SHP77 treated with DMSO at 0.1 percent for 48 hours (cell line): ENCODE measurements around the gene NUPR1.
"Not testable (repeated sequence)": the region's sequence is repeated elsewhere in the genome, so short reads cannot be mapped to it uniquely, and the experiment has no call there.

Experiments used
- DNase-seq: peaks from one replicate; lab custom pipeline; 2025; lab: John Stamatoyannopoulos, UW

The NUPR1 gene, protein sequence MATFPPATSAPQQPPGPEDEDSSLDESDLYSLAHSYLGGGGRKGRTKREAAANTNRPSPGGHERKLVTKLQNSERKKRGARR

DNA sequence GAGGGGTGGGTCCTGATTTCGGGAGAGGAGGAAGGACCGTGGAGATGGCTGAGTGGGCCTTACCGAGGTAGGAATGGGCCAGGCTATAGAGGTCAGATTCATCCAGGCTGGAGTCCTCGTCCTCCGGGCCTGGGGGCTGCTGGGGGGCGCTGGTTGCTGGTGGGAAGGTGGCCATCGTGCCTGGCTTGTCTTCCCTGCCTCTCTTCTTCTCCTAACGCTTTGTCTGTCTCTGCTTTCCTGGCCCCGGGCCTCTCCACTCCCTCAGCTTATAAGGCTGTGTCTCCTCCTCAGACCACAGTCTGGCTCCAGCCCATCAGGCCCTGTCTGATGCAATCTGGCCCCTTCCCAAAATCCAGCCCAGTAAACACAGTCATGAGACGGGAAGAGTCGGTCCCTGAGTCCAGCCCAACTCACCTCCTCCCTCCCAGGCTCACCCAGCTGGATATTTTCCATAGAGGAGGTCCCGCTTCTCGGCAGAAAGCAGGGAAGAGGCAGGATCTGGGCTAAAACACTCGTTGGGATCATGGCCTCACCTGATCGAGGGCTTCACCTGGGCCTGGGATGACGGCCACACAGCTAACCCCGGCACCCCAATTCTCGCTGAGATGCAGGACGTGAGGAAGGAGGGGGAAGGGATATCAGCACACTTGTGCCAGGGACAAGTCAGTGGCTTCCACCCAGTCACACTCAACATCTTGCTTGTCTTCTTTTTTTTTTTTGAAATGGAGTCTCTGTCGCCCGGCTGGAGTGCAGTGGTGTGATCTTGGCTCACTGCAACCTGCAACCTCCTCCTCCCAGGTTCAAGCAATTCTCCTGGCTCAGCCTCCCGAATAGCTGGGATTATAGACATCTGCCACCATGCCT lies at the start of gene NUPR1:
Gene NUPR1, minus strand, starts transcription at position 242 of the 864 bp plus-strand sequence. Its CDS starts 67 bp downstream, at position 175.
- no peak for DNase-seq

DNA sequence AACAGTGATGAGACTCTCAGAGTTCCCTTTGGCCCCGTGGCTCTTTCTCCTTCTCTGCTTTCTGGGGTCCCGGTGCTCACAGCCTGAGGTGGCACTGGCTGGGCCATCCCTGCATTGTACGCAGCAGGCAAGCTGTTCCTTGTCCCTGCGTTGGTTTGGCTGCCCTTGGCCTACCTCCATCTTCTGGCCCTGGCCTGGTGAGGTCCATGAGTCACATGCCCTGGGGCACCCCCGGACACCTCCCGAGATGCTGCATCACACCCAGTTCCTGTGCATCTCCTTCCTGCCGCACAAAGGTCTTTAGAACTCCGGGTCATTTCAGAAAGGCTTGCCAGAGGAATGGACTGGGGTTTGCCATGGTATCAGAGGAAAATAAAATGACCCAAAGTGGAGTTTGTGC lies 48.6 kb upstream of the NUPR1 start:
- no peak for DNase-seq

DNA sequence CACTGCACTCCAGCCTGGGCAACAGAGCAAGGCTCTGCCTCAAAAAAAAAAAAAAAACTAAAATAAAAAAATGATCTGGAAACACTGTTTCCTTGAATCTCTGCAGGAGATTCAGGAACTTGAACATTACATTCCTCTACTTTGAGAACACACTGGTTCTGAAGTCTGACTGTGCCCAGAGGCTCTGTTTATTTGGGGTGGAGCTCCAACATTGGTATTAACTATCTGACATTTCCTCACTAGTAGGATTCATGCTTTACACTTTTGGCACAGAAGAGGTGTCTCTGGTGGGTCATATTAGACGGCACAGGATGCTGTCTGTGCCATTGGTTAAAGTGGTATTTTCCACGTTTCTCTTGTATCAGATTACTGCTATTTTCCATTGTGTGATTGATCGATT lies 47.7 kb upstream of the NUPR1 start:
- no peak for DNase-seq

DNA sequence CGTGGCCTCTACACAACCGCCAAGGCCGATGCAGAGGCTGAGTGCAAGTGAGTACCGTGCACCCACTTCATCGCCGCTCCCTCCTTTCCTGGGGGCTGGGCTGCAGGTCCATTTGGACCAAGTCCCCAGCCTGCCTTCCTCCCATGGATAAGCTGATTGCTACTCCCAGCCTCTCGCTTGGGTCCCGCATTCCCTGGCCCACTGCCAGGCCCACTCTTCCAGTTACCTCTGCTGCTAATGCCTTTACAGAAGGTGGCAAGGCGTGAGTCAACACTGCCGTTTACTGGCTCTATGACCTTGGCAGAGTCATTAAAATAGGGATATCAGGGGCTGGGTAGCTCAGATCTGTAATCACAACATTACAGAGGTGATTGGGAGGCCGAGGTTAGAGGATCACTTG lies 46.9 kb upstream of the NUPR1 start:
- DNase-seq: no peak

DNA sequence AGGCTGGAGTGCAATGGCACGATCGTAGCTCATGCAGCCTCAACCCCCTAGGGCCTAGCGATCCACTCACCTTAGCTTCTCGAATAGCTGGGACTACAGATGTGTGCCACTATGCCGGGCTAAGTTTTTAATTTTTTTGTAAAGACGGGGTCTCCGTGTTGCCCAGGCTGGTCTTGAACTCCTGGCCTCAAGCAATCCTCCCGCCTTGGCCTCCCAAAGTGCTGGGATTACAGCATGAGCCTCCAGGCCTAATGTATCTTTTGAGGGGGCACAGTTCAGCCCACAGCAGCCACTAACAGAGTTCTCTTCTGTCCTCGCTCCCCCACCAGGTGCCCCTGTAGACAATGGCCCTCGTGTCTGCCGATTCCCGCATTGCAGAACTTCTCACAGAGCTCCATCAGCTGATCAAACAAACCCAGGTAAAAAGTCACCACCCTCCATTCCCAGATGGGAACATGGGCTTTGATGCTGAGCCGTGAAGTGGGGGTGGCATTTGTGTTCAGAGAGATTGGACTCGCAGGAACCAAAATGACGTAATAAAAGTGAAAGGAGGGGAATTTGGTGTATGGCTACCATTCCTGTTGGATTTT lies 42.0 kb upstream of the NUPR1 start:
- DNase-seq: no peak

DNA sequence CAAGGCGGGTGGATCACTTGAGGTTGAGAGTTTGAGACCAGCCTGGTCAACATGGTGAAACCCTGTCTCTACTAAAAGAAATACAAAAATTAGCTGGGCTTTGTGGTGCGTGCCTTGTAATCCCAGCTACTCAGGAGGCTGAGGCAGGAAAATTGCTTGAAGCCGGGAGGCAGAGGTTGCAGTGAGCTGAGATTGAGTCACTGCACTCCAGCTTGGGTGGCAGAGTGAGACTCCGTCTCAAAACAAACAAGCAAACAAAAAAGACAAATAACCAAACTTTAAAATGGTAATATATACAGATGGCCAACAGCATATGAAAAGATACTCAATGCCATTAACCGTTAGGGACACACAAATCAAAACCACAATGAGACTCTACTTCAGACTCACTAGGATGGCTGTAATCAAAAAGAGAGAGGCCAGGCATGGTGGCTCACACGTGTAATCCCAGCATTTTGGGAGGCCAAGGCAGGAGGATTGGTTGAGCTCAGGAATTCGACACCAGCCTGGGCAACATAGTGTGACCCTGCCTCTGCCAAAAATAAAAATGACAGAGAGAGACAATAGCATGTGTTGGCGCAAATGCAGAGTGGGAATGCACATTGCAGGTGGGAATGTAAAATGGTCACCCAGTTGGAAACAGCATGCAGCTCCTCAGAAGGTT lies 36.8 kb upstream of the NUPR1 start:
- no peak for DNase-seq

DNA sequence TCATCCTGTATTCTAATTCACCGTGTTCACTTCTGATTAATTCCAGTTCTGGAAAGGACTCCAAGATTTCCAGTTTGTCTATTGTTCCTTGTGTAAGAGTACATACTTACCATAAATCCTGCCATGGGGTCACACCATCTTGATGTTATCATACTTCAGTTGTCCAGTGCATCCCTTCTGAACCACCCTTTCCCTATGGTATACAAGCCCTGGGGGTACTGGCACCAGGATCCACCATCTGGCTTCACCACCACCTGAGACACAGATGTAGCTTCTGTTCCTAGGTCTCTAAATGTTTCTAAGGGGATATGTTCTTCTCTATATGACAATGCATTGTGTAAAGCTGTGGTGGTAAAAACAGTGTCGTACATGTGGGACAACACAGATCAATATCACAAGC lies 36.2 kb upstream of the NUPR1 start:
- DNase-seq: no peak

DNA sequence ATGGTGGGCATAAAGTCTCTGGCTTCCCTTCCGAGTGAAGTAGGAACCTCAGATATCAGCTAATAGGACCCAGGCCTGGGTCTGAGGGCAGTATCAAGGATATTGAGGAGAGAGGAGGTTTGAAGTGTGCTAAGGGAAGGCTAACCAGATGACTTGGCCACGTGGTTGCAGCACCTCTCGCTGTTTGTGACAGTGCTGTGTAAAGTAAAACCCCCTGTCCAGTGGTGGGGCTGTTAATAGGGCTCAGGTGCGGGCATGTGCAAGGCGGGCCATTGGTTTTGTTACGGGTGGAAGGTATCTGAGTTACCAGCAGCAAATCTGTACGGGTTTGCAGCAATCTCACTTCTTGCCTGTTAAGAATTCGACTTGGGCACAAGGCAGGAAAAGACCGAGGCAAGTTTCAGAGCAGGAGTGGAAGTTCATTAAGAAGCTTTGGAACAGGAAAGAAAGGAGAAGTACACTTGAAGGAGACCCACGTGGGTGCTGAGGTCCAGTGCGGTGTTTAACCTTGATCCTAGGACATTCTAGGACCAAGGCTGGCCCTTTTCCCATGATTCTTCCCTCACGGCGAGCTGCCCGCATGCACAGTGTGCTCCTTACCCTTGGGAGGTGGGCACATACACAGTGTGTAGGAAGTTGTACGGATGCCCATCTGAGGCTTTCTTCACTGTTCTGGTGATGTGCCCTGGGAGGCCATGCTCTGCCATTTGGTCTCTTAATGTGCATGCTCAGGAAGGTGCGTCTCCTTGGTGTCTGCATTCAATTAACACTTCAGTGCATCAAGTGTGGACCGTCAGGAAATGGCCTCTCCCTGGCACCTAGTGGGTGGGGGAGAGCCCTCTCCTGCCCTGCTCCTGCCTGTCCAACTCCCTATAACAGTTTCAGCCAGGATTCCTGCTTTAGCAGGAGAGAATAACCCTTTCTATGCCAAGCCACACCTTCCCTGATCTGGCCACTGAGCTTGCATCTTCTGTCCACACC lies 35.3 kb upstream of the NUPR1 start:
- DNase-seq: no peak

DNA sequence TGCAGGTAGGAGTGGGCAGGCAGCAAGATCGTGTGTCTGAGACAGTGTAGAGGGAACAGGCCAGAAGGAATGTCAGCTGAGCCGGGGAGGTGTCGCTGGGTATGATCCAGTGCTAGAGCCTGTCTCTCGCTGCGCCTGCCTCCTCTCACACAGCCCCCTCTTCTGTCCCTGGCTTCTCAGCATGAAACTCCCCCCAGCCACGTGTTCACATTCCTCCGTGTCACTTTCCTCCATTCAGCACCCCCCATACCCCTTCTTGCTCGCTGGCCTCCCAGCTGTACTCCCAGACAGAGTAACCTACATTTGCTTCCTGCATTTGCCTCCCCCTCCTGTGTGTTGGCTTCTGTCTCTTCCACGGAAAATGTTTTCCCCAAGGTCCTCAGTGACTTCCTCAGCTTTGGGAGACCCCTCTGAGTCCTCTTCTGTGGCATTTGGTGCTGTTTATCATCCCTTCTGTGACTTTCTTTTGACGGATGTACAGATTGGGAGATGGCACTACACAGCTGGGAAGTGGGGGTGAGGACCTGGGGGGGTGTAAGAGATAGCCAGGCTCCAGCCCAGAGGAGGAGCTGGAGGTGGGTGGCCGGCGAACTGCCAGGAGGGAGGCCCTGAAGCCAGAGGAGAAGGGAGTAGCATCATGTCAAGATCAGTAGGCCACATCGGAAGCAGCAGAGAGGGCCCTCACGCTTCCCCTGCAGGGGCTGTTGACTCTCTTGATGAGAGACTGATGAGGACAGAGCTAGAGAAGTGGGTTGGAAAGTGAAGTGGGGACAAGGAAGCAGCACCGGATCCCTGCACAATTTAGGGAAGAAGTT lies 34.1 kb upstream of the NUPR1 start:
- DNase-seq: no peak

DNA sequence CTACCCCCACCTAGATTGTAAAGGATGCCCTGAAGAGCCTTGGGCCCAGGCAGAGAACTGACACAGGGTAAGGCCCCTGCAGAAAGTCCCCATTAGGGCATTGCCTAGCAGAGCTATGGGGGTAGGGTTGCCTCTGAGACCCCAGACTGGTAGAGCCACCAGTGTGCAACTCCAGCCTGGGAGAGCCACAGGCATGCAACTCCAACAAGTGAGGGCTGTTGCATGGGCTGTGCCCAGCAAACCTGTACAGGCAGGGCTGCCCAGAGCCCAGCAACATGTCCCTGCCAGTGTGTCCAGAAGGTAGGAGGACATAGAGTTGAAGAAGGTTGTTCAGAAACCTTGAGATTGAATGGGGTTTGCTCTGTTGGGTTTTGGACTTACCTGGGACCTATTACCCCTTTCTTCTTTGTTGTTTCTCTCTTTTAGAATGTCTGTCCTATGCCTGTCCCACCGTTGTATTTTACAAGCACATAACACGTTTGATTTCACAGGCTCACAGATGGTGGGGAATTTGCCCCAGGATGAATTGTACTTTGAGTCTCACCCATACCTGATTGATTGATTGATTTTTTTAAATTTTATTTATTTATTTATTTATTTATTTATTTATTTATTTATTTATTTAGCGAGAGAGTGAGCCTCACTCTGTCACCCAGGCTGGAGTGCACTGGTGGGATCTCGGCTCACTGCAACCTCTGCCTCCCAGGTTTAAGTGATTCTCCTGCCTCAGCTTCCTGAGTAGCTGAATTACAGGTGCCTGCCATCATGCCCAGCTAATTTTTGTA lies 31.4 kb upstream of the NUPR1 start:
- DNase-seq: no peak

DNA sequence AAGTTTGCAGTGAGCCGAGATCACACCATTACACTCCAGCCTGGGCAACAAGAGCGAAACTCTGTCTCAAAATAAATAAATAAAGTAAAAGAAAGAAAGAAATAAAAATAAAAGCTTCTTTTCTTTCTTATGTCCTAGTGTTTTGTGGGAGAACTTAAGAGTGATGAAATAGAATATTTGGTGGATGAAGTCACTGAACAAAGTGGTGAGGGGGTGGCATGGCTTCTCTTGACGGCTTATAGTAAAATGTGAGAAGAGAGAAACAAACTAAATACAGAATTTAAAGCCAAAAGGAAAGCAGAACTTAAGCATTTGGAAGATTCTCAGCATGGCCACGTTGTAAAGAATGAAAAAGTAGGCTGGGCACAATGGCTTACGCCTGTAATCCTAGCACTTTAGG lies 30.2 kb upstream of the NUPR1 start:
- no peak for DNase-seq

DNA sequence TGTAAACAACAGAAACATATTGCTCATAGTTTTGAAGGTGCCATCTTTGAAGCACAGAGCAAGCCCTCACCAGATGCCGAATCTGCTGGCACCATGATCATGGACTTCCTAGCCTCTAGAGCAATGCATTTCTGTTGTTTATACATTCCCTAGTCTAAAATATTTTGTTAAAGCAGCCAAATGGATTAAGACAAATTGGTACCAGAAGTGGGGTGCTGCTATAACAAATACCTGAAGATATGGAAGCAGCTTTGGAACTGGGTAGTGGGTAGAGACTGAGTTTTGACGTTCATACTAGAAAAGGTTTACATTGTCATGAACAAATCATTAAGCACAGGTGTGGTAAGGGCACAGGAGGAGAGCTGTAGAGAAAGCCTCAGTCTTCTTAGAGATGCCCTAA lies 28.5 kb upstream of the NUPR1 start:
- no peak for DNase-seq

DNA sequence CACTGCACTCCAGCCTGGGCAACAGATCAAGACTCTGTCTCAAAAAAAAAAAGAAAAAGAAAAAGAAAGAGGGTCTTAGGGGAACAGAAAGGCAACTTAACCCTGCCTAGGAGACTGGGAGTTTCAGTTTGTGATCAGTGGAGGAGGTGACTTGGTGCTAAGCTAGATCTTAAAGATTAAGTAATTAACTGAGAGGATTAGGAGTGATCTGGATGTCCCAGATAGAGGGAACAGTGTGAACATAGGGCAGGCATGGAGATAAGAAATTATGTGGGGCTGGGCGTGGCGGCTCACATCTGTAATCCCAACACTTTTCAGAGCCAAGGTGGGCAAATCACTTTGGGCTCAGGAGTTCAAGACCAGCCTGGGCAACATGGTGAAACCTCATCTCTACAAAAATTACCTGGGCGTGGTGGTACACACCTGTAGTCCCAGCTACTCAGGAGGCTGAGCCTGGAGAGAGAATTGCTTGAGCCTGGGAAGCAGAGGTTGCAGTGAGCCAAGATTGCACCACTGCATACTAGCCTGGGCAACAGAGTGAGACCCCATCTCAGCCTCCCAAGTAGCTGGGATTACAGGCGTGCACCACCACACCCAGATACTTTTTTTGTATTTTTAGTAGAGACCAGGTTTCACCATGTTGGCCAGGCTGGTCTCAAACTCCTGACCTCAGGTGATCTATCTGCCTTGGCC lies 27.6 kb upstream of the NUPR1 start:
- DNase-seq: not testable (repeated sequence)

DNA sequence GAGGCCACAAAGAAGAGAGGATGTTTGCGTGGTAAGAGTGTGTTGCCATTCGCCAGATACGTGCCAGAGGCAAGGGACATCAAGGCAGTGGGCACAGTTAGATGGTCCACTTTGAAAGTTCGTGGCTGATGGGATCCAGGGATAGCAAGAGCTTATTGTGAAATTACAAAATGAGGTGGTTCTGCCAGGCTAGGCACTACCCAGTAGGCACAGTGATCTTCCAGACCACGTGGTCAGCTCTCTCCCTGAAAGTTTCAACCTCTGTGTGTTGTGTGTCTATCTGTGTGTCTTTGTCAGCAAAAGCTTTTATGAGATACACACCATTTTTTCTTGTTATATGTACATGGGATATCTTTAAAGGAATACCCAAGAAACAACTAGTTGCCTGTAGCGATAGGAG lies 24.4 kb upstream of the NUPR1 start:
- DNase-seq: no peak

DNA sequence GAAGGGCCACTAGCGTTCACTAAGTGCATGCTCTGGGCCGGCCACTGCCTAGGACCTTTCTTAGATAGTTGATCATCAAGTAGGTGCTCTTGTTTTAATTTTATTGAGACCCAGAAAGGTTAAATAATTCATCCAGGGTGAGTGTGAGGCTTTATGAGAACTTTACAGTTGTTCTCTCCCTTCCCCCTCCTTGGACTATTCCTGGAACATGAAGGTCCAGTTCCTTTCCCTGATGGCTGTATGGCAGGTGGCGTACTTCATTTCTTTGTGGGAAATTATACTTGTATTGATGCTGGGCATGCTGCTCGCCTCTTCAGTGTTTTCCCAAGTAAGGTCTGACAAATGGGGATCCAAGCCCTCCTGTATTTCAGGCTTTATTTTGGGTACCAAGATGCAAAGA lies 23.4 kb upstream of the NUPR1 start:
- DNase-seq: no peak

DNA sequence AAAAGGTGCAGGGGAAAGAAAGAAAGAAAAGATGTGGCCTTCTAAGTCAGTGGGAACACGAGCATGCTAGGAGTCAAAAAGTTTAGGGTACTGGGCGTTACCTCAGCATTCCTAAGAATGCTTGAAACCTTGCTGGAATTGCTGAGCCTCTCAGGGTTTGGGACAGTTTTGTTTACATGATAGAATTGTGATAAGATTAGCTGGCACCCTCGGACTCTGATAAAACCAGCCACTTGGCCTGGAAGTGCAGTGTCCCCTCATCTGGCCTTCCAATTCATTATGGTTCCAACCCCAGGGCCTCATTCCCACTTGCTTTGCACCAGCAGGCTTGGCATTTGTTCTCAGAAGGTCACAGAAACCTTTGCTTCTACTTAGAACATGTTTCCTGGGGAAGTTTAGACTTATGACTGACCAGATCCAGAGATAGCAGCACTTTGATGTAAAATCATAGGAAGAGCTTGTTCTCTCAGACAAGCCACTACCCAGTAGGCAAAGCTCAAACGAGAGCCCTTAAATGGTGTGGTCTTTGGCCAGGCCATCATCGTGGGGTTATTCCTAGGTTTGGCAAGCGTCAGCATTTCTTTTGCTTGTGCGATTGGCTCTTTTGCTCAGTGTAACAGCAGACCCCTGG lies 22.9 kb upstream of the NUPR1 start:
- DNase-seq: no peak

DNA sequence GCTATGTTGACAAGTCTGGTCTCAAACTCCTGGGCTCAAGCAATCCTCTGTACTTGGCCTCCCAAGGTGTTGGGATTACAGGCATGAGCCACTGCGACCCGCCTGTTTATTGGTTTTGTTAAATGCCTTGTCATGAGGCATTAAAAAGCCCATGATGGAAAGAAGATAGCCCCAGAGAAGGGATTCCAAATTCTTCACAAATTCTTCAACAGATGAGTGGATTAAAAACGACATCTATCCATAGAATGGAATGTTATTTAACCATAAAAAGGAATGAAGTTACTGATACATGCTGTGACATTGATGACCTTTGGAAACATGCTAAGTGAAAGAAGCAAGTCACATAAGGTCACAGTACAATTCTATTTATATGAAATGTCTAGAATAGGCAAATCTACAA lies 19.7 kb upstream of the NUPR1 start:
- DNase-seq: no peak

DNA sequence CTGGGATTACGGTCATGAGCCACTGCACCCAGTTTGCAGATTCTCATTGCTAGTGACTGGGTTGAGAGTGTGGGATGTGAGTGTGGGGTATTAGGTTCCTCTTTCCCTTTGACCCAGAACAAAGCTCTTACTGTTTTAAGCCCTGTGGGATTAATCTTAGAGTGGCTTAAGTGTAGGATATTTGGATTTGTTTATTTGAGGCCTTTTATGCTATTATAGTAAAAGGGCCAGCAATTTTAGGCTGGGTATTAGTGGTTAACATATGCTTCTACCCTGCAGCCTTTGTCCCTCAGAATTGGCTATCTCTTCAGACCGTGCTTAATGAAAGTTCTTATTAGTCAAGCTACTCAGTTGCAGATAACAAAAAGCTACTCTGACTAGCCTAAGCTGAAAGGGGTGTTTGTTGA lies 18.1 kb upstream of the NUPR1 start:
- DNase-seq: no peak

DNA sequence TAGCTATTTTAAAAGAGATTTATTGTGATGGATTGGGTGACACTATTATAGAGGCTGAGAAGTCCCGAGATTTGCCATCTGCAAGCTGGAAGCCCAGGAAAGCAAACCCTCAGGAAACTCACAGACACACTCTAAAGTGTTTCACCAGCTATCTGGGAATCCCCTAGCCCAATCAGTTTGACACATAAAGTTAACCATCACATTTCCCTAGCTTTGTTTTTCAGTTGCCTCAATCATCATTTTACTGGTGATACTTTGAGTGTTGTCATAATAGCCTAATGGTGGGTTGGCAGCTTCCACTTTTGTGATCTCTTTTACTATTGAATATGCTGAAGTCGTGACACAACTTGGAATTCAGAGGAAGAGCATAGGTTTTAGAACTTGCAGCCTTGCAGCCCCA lies 16.8 kb upstream of the NUPR1 start:
- no peak for DNase-seq
